GM12878 (cell line): ENCODE results near the gene DGKE. TPM values are rescaled to one million over a fixed set of nuclear protein-coding genes. Genes with fewer than 3 reads are reported as not detected.

Source experiments
- ATAC-seq: fragments of 200-7000 bp; cut with Tn5 transposase; 3 replicates; pipeline ENCODE4 v1.9.1; 2020; ENCODE audit warnings: mild to moderate bottlenecking, moderate library complexity
- BruUV-seq: library from RNA; stranded (reverse); fragments of 400-500 nt; replicated peaks from 2 replicates; lab custom pipeline; 2021; lab: Mats Ljungman, UMichigan
- CTCF ChIA-PET: fragments of 300-600 bp; sonication (Branson Sonifier 250); formaldehyde crosslinking; extraction: SDS; loops from one replicate; lab custom pipeline; 2021; ENCODE audit warnings: inconsistent platforms; lab: Yijun Ruan, JAX
- POLR2A ChIA-PET: fragments of 350-600 bp; formaldehyde crosslinking; extraction: SDS; loops from one replicate; lab custom pipeline; 2021; ENCODE audit warnings: inconsistent platforms; lab: Charles Lee
- RAD21 ChIA-PET: fragments of 300-600 bp; sonication (Branson Sonifier 250); formaldehyde crosslinking; loops from one replicate; lab custom pipeline; 2023; ENCODE audit warnings: antibody characterized with exemption; ENCODE audit not compliant: unreplicated experiment; lab: Charles Lee
- SMC1A ChIA-PET: fragments of 300-600 bp; sonication (Branson Sonifier 250); formaldehyde crosslinking; loops from one replicate; lab custom pipeline; 2023; ENCODE audit not compliant: unreplicated experiment, uncharacterized antibody; lab: Charles Lee
- DNase-seq: peaks from one replicate; pipeline ENCODE4 v3.0.0-alpha.2; 2011; ENCODE audit warnings: low read depth, low spot score
- FAIRE-seq: peaks from 3 replicates; lab custom pipeline; 2011; peaks lifted over from hg19 to GRCh38; lab: Jason Lieb, UNC
- H2AFZ ChIP-seq: 2 replicates; pipeline ENCODE4 v1.6.0; 2011; ENCODE audit warnings: low read depth, low read length, control low read depth; ENCODE audit not compliant: control insufficient read depth
- H3K27ac ChIP-seq: 2 replicates; pipeline ENCODE4 v1.5.1; 2011; ENCODE audit warnings: control low read depth; ENCODE audit not compliant: control insufficient read depth, insufficient read depth
- H3K27me3 ChIP-seq, 2 experiments: replicated peaks in 1 of 2; 2 replicates each; pipeline versions ENCODE4 v1.6.0 to v1.6.1; 2011; ENCODE audit warnings: low read length in 1 of 2; ENCODE audit not compliant: control insufficient read depth in 2 of 2, insufficient read depth in 2 of 2
- H3K36me3 ChIP-seq, 2 experiments: 2 replicates each; pipeline ENCODE4 v1.5.1; 2011; ENCODE audit warnings: low read length in 1 of 2; ENCODE audit not compliant: control insufficient read depth in 2 of 2, insufficient read depth in 2 of 2
- H3K4me1 ChIP-seq: 2 replicates; pipeline ENCODE4 v1.6.1; 2011; ENCODE audit warnings: mild to moderate bottlenecking, low read length, moderate library complexity, mixed read lengths; ENCODE audit not compliant: control insufficient read depth, insufficient read depth
- H3K4me2 ChIP-seq: 2 replicates; pipeline ENCODE4 v1.6.0; 2011; ENCODE audit warnings: control low read depth; ENCODE audit not compliant: control insufficient read depth, insufficient read depth
- H3K4me3 ChIP-seq: fragments of 200-600 bp; sonication (generic); 2 replicates; pipeline ENCODE4 v1.5.1; 2016
- H3K79me2 ChIP-seq: 2 replicates; pipeline ENCODE4 v1.6.0; 2011; ENCODE audit warnings: low read length; ENCODE audit not compliant: control insufficient read depth, insufficient read depth
- H3K9ac ChIP-seq: 2 replicates; pipeline ENCODE4 v1.8.0; 2011; ENCODE audit warnings: low read length, control low read depth, mixed read lengths; ENCODE audit not compliant: control insufficient read depth, insufficient read depth
- H3K9me3 ChIP-seq: replicated peaks from 3 replicates; pipeline ENCODE4 v1.5.1; 2011; ENCODE audit warnings: mild to moderate bottlenecking, low read length; ENCODE audit not compliant: control insufficient read depth, insufficient read depth
- H4K20me1 ChIP-seq: 2 replicates; pipeline ENCODE4 v1.6.0; 2011; ENCODE audit not compliant: control insufficient read depth, insufficient read depth
- CREM ChIP-seq: IDR thresholded peaks from 2 replicates; pipeline ENCODE4 v1.6.1; 2014; ENCODE audit warnings: antibody characterized with exemption, low read depth
- HDAC2 ChIP-seq: fragments of 200-600 bp; sonication (generic); IDR thresholded peaks from 2 replicates; pipeline ENCODE4 v1.6.1; 2017
- IKZF1 ChIP-seq: fragments of 450-650 bp; conservative IDR thresholded peaks from 2 replicates; pipeline ENCODE4 v1.6.1; 2017; ENCODE audit warnings: antibody characterized with exemption, mild to moderate bottlenecking
- MEF2A ChIP-seq: IDR thresholded peaks from 2 replicates; pipeline ENCODE4 v1.6.1; 2011; ENCODE audit warnings: low read depth, mild to moderate bottlenecking, low read length, moderate library complexity; ENCODE audit not compliant: insufficient read depth
- NR2C1 ChIP-seq: fragments of 450-650 bp; IDR thresholded peaks from 2 replicates; pipeline ENCODE4 v1.6.1; 2017; ENCODE audit warnings: antibody characterized with exemption, mild to moderate bottlenecking, moderate library complexity
- NR2C2 ChIP-seq: IDR thresholded peaks from 2 replicates; pipeline ENCODE4 v1.6.1; 2011; ENCODE audit warnings: borderline replicate concordance, low read depth; ENCODE audit not compliant: control insufficient read depth, insufficient read length
- NR2F1 ChIP-seq: fragments of 450-650 bp; conservative IDR thresholded peaks from 2 replicates; pipeline ENCODE4 v1.6.1; 2017; ENCODE audit warnings: mild to moderate bottlenecking
- PAX8 ChIP-seq: fragments of 450-650 bp; IDR thresholded peaks from 2 replicates; pipeline ENCODE4 v1.6.1; 2017; ENCODE audit warnings: mild to moderate bottlenecking, moderate library complexity
- RAD21 ChIP-seq: IDR thresholded peaks from 2 replicates; pipeline ENCODE4 v1.6.1; 2011; ENCODE audit warnings: mild to moderate bottlenecking, low read depth, low read length, moderate library complexity; ENCODE audit not compliant: insufficient read depth
- RAD51 ChIP-seq: fragments of 450-650 bp; IDR thresholded peaks from 2 replicates; pipeline ENCODE4 v1.6.1; 2016; ENCODE audit warnings: moderate library complexity, mild to moderate bottlenecking, inconsistent platforms
- RCOR1 ChIP-seq: conservative IDR thresholded peaks from 2 replicates; pipeline ENCODE4 v1.6.1; 2012; ENCODE audit warnings: low read depth, low read length, improper control_type of control experiment
- SMARCA5 ChIP-seq: fragments of 450-650 bp; IDR thresholded peaks from 2 replicates; pipeline ENCODE4 v1.6.1; 2017; ENCODE audit warnings: mild to moderate bottlenecking
- SUZ12 ChIP-seq: fragments of 200-600 bp; sonication (generic); IDR thresholded peaks from one replicate; pipeline ENCODE4 v1.6.1; 2018; ENCODE audit warnings: antibody characterized with exemption, mild to moderate bottlenecking; ENCODE audit not compliant: unreplicated experiment
- TBL1XR1 ChIP-seq: IDR thresholded peaks from 2 replicates; pipeline ENCODE4 v1.6.1; 2012; ENCODE audit warnings: low read depth, low read length, improper control_type of control experiment
- TCF12 ChIP-seq: IDR thresholded peaks from 2 replicates; pipeline ENCODE4 v1.6.1; 2011; ENCODE audit warnings: low read depth, mild to moderate bottlenecking, low read length
- WGBS: methylation state at CpG from one replicate; pipeline ENCODE4 v1.1.6; 2016; ENCODE audit warnings: low lambda C conversion rate; ENCODE audit not compliant: insufficient replicate concordance, insufficient coverage; ENCODE audit errors: missing lambda C conversion rate; 5-methylcytosine and 5-hydroxymethylcytosine counted together
- in situ Hi-C: fragments of 300-500 bp; cut with MboI; formaldehyde crosslinking; loops from 9 replicates; pipeline ENCODE4 v1.14.3; 2018; ENCODE audit warnings: mixed read lengths
- intact Hi-C: fragments of 100-400 bp; cut with micrococcal nuclease; formaldehyde crosslinking; loops from one replicate; pipeline ENCODE4 v1.14.2; 2022; ENCODE audit not compliant: unreplicated experiment
- polyA plus RNA-seq, 11 experiments: library from polyadenylated mRNA; depleted of rRNA in 4 of 11; unstranded in 6 of 11; stranded (reverse) in 5 of 11; fragments of >200 nt; fragmentation: Nextera tagmentation in 4 of 11; fragmentation: Illumina TruSeq in 1 of 11; extraction: Ambion mirVana in 4 of 11; extraction: Trizol in 1 of 11; gene quantifications; 1 replicate in 1 of 11; 2 replicates in 10 of 11; pipeline versions ENCODE4 v1.2.1 to v1.2.3, GENCODE V29; 2011 to 2016; ENCODE audit warnings: inconsistent platforms in 2 of 11, missing spikeins in 2 of 11, low read depth in 1 of 11
- total RNA-seq, 4 experiments: library from RNA; depleted of rRNA in 3 of 4; stranded (reverse); fragments of >200 nt in 3 of 4; fragmentation: Illumina TruSeq in 1 of 4; extraction: Trizol in 1 of 4; gene quantifications; 2 replicates each; pipeline versions ENCODE4 v1.2.1 to v1.2.3, GENCODE V29; 2013 to 2021
- TF ChIP-seq, protein P1 (sequence below): IDR thresholded peaks from 2 replicates; pipeline ENCODE4 v1.6.1; 2011; ENCODE audit warnings: mild to moderate bottlenecking, low read depth, low read length, moderate library complexity; ENCODE audit not compliant: insufficient replicate concordance
- TF ChIP-seq, protein P2 (sequence below): fragments of 450-650 bp; formaldehyde crosslinking; IDR thresholded peaks from 2 replicates; pipeline ENCODE4 v1.4.0; 2020; ENCODE audit warnings: mild to moderate bottlenecking, moderate library complexity
- TF ChIP-seq, protein P3 (sequence below): fragments of 150-350 bp; IDR thresholded peaks from 2 replicates; pipeline ENCODE4 v1.6.1; 2014; ENCODE audit warnings: mild to moderate bottlenecking, low read depth, low read length
- TF ChIP-seq, protein P4 (sequence below): fragments of 450-650 bp; IDR thresholded peaks from 2 replicates; pipeline ENCODE4 v1.6.1; 2017; ENCODE audit warnings: mild to moderate bottlenecking

Gene DGKE
- total and polyA plus RNA-seq, 10 of the 15 experiments (the other 5 are each of a cell fraction or from before 2014, with no cell fraction given) = 2.8 to 18.0 (median 11.6) TPM

DNA sequence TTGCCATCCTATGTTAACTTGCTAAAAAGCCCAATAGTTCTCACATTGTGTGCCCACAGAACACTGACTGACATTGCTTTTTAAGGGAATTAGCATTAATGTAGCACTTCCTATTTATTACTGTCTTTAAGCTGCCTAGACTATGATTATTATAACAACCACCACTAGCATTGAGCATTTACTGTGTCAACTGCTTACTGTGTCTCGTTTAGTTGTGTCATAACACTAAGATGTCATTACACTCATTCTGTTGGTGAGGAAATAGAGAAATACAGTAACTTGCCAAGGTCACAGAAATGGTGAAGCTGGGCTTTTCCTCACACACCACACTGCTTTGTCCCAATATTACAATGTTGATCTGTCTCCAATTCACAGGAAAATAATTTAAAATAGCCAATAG lies 49.7 kb downstream of the DGKE start:
- SMC1A ChIA-PET = no interaction called here
- Histone ChIP-seq H3K4me2 (no peak overlapping the region), H3K9me3 (peaks cover 13% of the 10 kb centered on the region; the same call in 2 of the 3 replicates), H3K27me3 (no peaks in the 10 kb centered on the region), H3K9ac (no peak overlapping the region), H3K4me1 (peaks cover 6% of the 10 kb centered on the region), H3K27ac (no peak overlapping the region), H2AFZ (no peak overlapping the region), H3K4me3 (no peak overlapping the region), H3K79me2 (no peaks in the 10 kb centered on the region), H4K20me1 (no peaks in the 10 kb centered on the region), H3K36me3 (peaks cover 2 to 17% of the 10 kb centered on the region in 2 experiments; a peak in 3 of 4 replicates)
- DNase-seq = no peak
- POLR2A ChIA-PET = no interaction called here
- WGBS = 29% methylated on average over 1 of the region's 1 CpG
- no TSS peak for BruUV-seq
- CTCF ChIA-PET = interaction anchor here (0.7 to 2.2 kb wide), 2 partner anchors 41 to 64 kb away, joined by 3 to 6 read pairs; no protein-coding TSS in a partner anchor
- RAD21 ChIA-PET = no interaction called here
- no peak for ATAC-seq
- TF ChIP-seq NR2C1 = no peak
- no peak for TF ChIP-seq SMARCA5
- no peak for TF ChIP-seq TCF12
- TF ChIP-seq, protein P1, sequence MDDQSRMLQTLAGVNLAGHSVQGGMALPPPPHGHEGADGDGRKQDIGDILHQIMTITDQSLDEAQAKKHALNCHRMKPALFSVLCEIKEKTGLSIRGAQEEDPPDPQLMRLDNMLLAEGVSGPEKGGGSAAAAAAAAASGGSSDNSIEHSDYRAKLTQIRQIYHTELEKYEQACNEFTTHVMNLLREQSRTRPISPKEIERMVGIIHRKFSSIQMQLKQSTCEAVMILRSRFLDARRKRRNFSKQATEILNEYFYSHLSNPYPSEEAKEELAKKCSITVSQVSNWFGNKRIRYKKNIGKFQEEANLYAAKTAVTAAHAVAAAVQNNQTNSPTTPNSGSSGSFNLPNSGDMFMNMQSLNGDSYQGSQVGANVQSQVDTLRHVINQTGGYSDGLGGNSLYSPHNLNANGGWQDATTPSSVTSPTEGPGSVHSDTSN = no peak
- TF ChIP-seq NR2F1 = no peak
- no peak for TF ChIP-seq RAD21
- no peak for TF ChIP-seq SUZ12
- TF ChIP-seq HDAC2 = no peak
- no peak for TF ChIP-seq TBL1XR1
- TF ChIP-seq, protein P2, sequence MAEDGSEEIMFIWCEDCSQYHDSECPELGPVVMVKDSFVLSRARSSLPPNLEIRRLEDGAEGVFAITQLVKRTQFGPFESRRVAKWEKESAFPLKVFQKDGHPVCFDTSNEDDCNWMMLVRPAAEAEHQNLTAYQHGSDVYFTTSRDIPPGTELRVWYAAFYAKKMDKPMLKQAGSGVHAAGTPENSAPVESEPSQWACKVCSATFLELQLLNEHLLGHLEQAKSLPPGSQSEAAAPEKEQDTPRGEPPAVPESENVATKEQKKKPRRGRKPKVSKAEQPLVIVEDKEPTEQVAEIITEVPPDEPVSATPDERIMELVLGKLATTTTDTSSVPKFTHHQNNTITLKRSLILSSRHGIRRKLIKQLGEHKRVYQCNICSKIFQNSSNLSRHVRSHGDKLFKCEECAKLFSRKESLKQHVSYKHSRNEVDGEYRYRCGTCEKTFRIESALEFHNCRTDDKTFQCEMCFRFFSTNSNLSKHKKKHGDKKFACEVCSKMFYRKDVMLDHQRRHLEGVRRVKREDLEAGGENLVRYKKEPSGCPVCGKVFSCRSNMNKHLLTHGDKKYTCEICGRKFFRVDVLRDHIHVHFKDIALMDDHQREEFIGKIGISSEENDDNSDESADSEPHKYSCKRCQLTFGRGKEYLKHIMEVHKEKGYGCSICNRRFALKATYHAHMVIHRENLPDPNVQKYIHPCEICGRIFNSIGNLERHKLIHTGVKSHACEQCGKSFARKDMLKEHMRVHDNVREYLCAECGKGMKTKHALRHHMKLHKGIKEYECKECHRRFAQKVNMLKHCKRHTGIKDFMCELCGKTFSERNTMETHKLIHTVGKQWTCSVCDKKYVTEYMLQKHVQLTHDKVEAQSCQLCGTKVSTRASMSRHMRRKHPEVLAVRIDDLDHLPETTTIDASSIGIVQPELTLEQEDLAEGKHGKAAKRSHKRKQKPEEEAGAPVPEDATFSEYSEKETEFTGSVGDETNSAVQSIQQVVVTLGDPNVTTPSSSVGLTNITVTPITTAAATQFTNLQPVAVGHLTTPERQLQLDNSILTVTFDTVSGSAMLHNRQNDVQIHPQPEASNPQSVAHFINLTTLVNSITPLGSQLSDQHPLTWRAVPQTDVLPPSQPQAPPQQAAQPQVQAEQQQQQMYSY (CRISPR knock-in tag) = no peak
- TF ChIP-seq, protein P3, sequence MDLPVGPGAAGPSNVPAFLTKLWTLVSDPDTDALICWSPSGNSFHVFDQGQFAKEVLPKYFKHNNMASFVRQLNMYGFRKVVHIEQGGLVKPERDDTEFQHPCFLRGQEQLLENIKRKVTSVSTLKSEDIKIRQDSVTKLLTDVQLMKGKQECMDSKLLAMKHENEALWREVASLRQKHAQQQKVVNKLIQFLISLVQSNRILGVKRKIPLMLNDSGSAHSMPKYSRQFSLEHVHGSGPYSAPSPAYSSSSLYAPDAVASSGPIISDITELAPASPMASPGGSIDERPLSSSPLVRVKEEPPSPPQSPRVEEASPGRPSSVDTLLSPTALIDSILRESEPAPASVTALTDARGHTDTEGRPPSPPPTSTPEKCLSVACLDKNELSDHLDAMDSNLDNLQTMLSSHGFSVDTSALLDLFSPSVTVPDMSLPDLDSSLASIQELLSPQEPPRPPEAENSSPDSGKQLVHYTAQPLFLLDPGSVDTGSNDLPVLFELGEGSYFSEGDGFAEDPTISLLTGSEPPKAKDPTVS = no peak
- TF ChIP-seq NR2C2 = no peak
- TF ChIP-seq RCOR1 = no peak
- TF ChIP-seq RAD51 = no peak
- TF ChIP-seq CREM = no peak
- TF ChIP-seq, protein P4, sequence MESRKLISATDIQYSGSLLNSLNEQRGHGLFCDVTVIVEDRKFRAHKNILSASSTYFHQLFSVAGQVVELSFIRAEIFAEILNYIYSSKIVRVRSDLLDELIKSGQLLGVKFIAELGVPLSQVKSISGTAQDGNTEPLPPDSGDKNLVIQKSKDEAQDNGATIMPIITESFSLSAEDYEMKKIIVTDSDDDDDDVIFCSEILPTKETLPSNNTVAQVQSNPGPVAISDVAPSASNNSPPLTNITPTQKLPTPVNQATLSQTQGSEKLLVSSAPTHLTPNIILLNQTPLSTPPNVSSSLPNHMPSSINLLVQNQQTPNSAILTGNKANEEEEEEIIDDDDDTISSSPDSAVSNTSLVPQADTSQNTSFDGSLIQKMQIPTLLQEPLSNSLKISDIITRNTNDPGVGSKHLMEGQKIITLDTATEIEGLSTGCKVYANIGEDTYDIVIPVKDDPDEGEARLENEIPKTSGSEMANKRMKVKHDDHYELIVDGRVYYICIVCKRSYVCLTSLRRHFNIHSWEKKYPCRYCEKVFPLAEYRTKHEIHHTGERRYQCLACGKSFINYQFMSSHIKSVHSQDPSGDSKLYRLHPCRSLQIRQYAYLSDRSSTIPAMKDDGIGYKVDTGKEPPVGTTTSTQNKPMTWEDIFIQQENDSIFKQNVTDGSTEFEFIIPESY = no peak
- TF ChIP-seq MEF2A = no peak
- no peak for TF ChIP-seq PAX8
- no peak for TF ChIP-seq IKZF1
- in situ Hi-C loops (no loop called here), intact Hi-C loops (no loop called here)
- FAIRE-seq = no peak
